GM21786 (cell line): ENCODE results near the gene RHOA.
A peak's percentile ranks its signal among the peaks of the same experiment; 100 is the strongest.
"Not testable (repeated sequence)": the region's sequence is repeated elsewhere in the genome, so short reads cannot be mapped to it uniquely, and the experiment has no call there.

Experiments
- ATAC-seq: cut with Tn5 transposase; IDR thresholded peaks from one replicate; pipeline ENCODE4 v1.9.1; 2021; ENCODE audit not compliant: unreplicated experiment

Gene RHOA

GRCh38 chr3:49412632-49413337, 1.0 kb upstream of the RHOA start:
- ATAC-seq: no peak

DNA sequence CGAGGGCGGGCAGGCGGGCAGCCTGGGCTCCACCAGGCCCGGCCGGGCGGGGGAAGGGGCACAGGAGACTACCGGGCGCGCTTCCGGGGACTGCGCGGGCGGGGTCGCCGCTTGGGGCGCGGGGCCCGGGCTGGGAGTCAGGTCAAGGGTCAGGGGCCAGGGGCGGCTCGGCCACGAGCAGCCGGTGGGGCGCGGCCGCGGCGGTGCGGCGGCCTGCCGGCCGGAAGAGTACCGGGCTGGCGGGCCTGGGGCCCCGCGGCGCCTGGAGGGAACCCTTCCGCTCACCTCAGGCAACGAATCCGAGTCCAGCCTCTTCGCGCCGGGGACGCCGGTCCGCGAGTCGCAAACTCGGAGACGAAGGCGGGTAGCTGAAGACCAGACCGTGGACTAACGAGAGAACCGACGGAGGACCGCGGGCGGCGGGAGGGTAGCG, 225 bp downstream of the RHOA start:
- peak; percentile 19 for ATAC-seq

GRCh38 chr3:49410846-49411534, 786 bp downstream of the RHOA start:
- no peak for ATAC-seq

GRCh38 chr3:49410066-49410845, 1.5 kb downstream of the RHOA start:
- ATAC-seq: no peak

DNA sequence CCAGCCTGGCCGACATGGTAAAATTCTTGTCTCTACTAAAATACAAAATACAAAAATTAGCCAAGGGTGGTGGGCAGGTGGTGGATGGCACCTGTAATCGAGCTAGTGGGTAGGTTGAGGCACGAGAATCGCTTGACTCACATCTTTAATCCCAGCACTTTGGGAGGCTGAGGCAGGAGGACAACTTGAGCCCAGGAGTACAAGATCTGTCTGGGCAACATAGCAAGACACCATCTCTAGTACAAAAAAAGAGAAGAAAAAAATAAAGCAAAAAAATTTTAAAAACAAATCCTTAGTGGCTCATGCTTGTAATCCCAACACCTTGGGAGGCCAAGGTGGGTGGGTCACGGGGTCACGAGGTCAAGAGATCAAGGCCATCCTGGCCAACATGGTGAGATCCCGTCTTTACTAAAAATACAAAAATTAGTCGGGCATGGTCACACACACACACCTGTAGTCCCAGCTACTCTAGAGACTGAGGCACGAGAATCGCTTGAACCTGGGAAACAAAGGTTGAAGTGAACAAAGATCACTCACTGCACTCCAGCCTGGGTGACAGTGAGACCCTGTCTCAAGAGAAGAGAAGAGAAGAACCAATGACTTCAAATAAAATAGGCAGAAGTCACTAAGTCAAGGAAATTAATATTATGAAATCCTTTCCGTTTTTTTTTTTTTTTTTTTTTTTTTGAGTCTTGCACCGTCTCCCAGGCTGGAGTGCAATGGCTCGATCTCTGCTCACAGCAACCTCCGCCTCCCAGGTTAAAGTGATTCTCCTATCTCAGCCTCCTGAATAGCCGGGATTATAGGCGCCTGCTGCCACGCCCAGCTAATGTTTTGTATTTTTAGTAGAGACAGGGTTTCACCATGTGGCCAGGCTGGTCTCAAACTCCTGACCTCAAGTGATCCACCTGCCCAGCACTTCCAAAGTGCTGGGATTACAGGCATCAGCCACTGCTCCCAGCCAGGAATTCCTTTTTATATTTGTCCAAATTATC, 4.9 kb downstream of the RHOA start:
- ATAC-seq: no peak

DNA sequence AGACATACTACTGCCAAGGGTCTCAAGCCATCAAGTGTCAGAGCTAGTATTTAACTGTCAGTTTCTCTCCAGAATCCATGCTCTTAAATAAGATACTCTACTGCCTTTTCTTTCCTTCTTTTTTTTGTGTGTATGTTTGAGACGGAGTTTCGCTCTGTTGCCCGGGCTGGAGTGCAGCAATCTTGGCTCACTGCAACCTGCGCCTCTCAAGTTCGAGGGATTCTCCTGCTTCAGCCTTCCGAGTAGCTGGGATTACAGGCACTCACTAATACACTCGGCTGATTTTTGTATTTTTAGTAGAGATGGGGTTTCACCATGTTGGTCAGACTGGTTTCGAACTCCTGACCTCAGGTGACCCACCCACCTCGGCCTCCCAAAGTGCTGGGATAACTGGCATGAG, 6.2 kb downstream of the RHOA start:
- not testable (repeated sequence) for ATAC-seq

DNA sequence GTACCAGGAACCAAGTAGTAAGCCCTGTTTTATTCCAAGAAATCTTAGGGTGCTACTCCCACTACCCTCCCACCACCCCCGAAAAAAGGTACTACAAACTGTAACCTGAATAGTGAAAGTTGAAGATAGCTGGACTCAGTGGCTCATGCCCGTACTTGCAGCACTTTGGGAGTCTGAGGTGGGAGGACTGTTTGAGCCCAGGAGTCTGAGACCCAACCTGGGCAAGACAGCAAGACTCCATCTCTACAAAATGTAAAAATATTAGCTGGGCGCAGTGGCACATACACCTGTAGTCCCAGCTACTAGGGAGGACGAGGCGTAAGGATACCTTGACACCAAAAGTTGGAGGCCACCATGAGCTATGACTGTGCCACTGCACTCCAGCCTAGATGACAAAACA, 7.9 kb downstream of the RHOA start:
- no peak for ATAC-seq

DNA sequence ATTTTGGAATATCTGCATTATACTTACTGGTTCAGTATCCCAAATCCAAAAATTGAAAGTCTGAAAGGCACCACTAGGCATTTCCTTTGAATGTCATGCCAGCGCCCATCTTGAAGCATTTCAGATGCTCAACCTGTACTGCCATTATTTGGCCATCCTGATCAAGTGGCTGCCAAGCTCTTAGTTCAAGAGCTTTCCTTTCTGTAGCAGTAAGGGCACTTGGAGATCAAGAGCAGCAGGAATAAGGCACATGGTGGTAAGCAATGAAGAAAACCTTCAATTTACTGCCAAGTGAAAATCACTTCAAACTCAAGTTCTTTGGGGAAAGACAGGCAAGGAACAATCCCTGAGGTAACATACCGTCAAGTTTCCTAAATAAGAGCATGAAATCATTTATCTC, 10.0 kb downstream of the RHOA start:
- ATAC-seq: no peak

- ATAC-seq: no peak
These were observed 12.3 kb downstream of the RHOA start for GRCh38 chr3:49399461-49399860.

DNA sequence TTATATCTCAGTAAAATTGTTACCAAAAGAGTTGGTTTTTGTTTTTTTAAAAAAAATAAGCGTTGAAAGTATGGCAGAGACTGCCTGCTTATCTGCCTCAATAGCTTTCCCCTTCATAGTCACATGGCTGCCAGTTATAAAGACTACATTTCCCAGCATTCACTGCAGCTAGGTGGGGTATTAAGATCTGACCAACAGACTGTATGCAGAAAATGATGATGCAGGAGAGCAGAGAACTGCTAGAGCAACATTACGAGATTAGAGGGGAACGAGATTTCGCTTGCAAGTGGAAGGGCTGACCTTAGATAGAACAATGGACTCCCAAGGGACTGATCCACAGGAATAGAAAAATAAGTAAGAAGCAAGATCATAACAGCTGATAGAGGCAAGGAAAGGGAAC, 14.3 kb downstream of the RHOA start:
- no peak for ATAC-seq

- not testable (repeated sequence) for ATAC-seq
These were observed 20.5 kb downstream of the RHOA start for GRCh38 chr3:49391310-49391709.

GRCh38 chr3:49389297-49389696, 22.5 kb downstream of the RHOA start:
- no peak for ATAC-seq

DNA sequence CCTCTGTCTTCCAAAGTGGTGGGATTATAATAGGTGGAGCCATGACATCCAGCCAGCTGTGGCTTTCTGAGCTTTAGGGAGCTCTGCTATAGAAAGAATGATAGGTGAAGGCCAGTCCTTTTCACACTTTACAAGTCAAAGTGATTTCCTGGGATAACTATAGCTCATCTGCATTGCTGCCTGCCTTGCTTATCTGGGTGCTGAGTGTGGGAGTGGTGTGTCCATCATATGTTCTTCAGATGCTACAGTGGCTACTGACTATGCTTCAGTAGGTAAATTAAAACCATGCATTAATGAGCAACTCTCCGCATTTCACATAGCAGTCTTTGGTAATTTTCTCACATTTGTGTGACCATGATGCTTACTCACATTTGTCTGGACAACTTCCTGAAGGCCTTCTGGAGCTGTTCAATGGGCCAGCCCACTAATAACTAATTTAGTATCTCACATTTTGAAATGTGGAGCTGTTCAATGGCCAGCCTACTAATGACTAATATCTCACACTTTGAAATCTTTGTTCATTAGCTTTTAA, 23.4 kb downstream of the RHOA start:
- ATAC-seq: no peak

- ATAC-seq: no peak
These were observed 24.1 kb downstream of the RHOA start for GRCh38 chr3:49387721-49388120.

- no peak for ATAC-seq
These were observed 25.6 kb downstream of the RHOA start for GRCh38 chr3:49386056-49386756.

GRCh38 chr3:49385617-49386016, 26.2 kb downstream of the RHOA start:
- no peak for ATAC-seq

DNA sequence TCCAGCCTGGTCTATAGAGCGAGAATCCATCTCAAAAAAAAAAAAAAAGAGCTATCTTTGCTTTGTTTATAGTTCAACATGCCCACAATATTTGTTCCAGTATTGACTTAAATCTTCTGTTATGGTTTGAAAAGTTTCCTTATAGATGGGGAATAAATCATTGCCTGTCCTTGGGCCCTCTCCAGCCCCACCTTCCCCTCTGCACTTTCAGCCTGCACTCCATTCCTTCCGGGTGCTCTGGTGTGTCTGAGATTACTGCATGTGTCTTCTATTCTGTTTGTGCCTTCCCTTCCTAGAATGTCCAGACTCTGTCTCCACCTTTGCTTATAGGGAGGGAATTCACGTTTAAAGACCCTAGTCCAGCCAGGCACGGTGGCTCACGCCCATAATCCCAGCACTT, 28.4 kb downstream of the RHOA start:
- no peak for ATAC-seq

GRCh38 chr3:49378249-49378895, 33.4 kb downstream of the RHOA start:
- ATAC-seq: no peak

- no peak for ATAC-seq
These were observed 34.3 kb downstream of the RHOA start for GRCh38 chr3:49377483-49377882.
